ENCODE results near the gene PSMA3. TPM values are rescaled to one million over a fixed set of nuclear protein-coding genes. Genes with fewer than 3 reads are reported as not detected.

The PSMA3 gene
- total and polyA plus RNA-seq, 7 donors = 136 to 466 (median 235) TPM

- H3K4me3 ChIP-seq = no peak overlapping the region
- WGBS, 3 donors = 90 to 93% (median 91%) methylated on average over 2 of the region's 2 CpGs
- DNase-seq = no peak
- no peak overlapping the region for H3K27ac ChIP-seq
- ATAC-seq = no peak
- H3K9me3 ChIP-seq = no peaks in the 10 kb centered on the region
- H3K36me3 ChIP-seq (ENCODE audit: insufficient read depth in 1 of 2, low read depth in 1 of 2) = peaks cover 0 to 97% of the 10 kb centered on the region in 2 donors
- no peak for TF ChIP-seq CTCF (IDR thresholded peaks at IDR 0.05)
- H3K4me1 ChIP-seq = no peaks in the 10 kb centered on the region
- H3K27me3 ChIP-seq (ENCODE audit: insufficient read depth in 3 of 3, low read length in 2 of 3) = no peaks in the 10 kb centered on the region
- intact Hi-C loops (cut with DNase I) = no loop called here
Observed at GRCh38 chr14:58216544-58216943, 28.1 kb upstream of the PSMA3 start.

GRCh38 chr14:58227096-58227819 lies 17.4 kb upstream of the PSMA3 start:
- no peaks in the 10 kb centered on the region for H3K4me1 ChIP-seq
- 24 to 49% (median 33%) methylated on average over 5 of the region's 5 CpGs for WGBS, 3 donors
- H3K27me3 ChIP-seq (ENCODE audit: insufficient read depth in 3 of 3, low read length in 2 of 3) = no peaks in the 10 kb centered on the region
- H3K36me3 ChIP-seq (ENCODE audit: insufficient read depth in 1 of 2, low read depth in 1 of 2) = peaks cover 0 to 71% of the 10 kb centered on the region in 2 donors
- DNase-seq = peak in 1 of 2 donors; percentile 66
- intact Hi-C loops (cut with DNase I) = no loop called here
- no peak for TF ChIP-seq CTCF (IDR thresholded peaks at IDR 0.05)
- no peak overlapping the region for H3K4me3 ChIP-seq
- no peaks in the 10 kb centered on the region for H3K9me3 ChIP-seq
- H3K27ac ChIP-seq = peak overlapping the region; percentile 43
- peak in 3 of 4 donors; percentile 51 to 88 (median 60) for ATAC-seq

- ATAC-seq = peak; percentile 28 to 45 (median 32)
- Histone ChIP-seq H3K9me3 (no peaks in the 10 kb centered on the region), H3K27me3 (ENCODE audit: insufficient read depth in 3 of 3, low read length in 2 of 3) (no peaks in the 10 kb centered on the region), H3K36me3 (ENCODE audit: insufficient read depth in 1 of 2, low read depth in 1 of 2) (peaks cover 0 to 10% of the 10 kb centered on the region in 2 donors), H3K4me1 (peaks cover 17% of the 10 kb centered on the region), H3K27ac (peak overlapping the region; percentile 85), H3K4me3 (peak overlapping the region; percentile 77)
- intact Hi-C loops (cut with DNase I) = loop anchor here (2.0 to 5.0 kb wide), 2 partner anchors 36 to 38 kb away; partner anchors contain the start of gene ACTR10 (in 2 of the 2)
- no peak for TF ChIP-seq CTCF (IDR thresholded peaks at IDR 0.05)
- DNase-seq = no peak
- WGBS, 3 donors = 26 to 33% (median 31%) methylated on average over 16 of the region's 16 CpGs
Observed at GRCh38 chr14:58238252-58239243, 6.1 kb upstream of the PSMA3 start.

- H3K9me3 ChIP-seq = no peaks in the 10 kb centered on the region
- peak overlapping the region; percentile 77 for H3K4me3 ChIP-seq
- intact Hi-C loops (cut with DNase I) = loop anchor here (2.0 to 5.0 kb wide), 3 partner anchors 37 to 58 kb away; partner anchors contain the start of genes ACTR10 (in 2 of the 2) and ARID4A (in 1 of the 2)
- peaks cover 18% of the 10 kb centered on the region for H3K4me1 ChIP-seq
- WGBS, 3 donors = 1 to 4% (median 1%) methylated on average over 23 of the region's 23 CpGs
- ATAC-seq (peak; percentile 57 to 73 (median 60)), DNase-seq (peak; percentile 70 to 79)
- H3K27me3 ChIP-seq (ENCODE audit: insufficient read depth in 3 of 3, low read length in 2 of 3) = no peaks in the 10 kb centered on the region
- H3K36me3 ChIP-seq (ENCODE audit: insufficient read depth in 1 of 2, low read depth in 1 of 2) = no peaks in the 10 kb centered on the region
- TF ChIP-seq CTCF (IDR thresholded peaks at IDR 0.05) = no peak
- H3K27ac ChIP-seq = peak overlapping the region; percentile 85
Observed at GRCh38 chr14:58239244-58240195, 5.1 kb upstream of the PSMA3 start.
